HepG2 (cell line): ENCODE measurements around the gene NAE1. TPM values are rescaled to one million over a fixed set of nuclear protein-coding genes. Genes with fewer than 3 reads are reported as not detected.

Experiments
- AGO2 ChIP-seq: fragments of 200-400 bp; formaldehyde crosslinking; optimal IDR thresholded peaks from 2 replicates; pipeline ENCODE3; 2017; ENCODE audit warnings: mild to moderate bottlenecking, low read depth, low read length, moderate library complexity
- ATAD3A ChIP-seq: sonication (generic); formaldehyde crosslinking; IDR thresholded peaks from 2 replicates; pipeline ENCODE4 v1.4.0; 2020; ENCODE audit warnings: missing genetic modification reagents
- CCDC6 ChIP-seq: sonication (generic); formaldehyde crosslinking; IDR thresholded peaks from 2 replicates; pipeline ENCODE4 v1.8.1; 2022; ENCODE audit warnings: mild to moderate bottlenecking, missing genetic modification reagents, moderate library complexity
- HDAC1 ChIP-seq: sonication (generic); formaldehyde crosslinking; IDR thresholded peaks from 2 replicates; pipeline ENCODE4 v1.5.1; 2020; ENCODE audit warnings: mild to moderate bottlenecking, missing genetic modification reagents
- MBD4 ChIP-seq: IDR thresholded peaks from 2 replicates; pipeline ENCODE4 v1.6.1; 2012; ENCODE audit warnings: low read length, inconsistent platforms, borderline replicate concordance
- MYC ChIP-seq: sonication (generic); formaldehyde crosslinking; IDR thresholded peaks from 2 replicates; pipeline ENCODE4 v1.9.0; 2021; ENCODE audit warnings: missing genetic modification reagents, borderline replicate concordance
- NCOA5 ChIP-seq: sonication (generic); formaldehyde crosslinking; IDR thresholded peaks from 2 replicates; pipeline ENCODE4 v1.4.0; 2020; ENCODE audit warnings: missing genetic modification reagents
- RXRB ChIP-seq: IDR thresholded peaks from 2 replicates; pipeline ENCODE4 v1.6.1; 2016; ENCODE audit warnings: borderline replicate concordance, missing genetic modification reagents, missing compliant biosample characterization
- SNAPC2 ChIP-seq: sonication (generic); formaldehyde crosslinking; IDR thresholded peaks from 2 replicates; pipeline ENCODE4 v1.8.1; 2022; ENCODE audit warnings: mild to moderate bottlenecking, missing genetic modification reagents
- TEAD3 ChIP-seq: optimal IDR thresholded peaks from 2 replicates; pipeline ENCODE3; 2016; ENCODE audit warnings: borderline replicate concordance
- U2AF1 ChIP-seq: fragments of 200-400 bp; formaldehyde crosslinking; optimal IDR thresholded peaks from 2 replicates; pipeline ENCODE3; 2017; ENCODE audit warnings: mild to moderate bottlenecking, low read depth, low read length
- ZNF12 ChIP-seq: sonication (generic); formaldehyde crosslinking; IDR thresholded peaks from 2 replicates; pipeline ENCODE4 v1.5.0; 2020; ENCODE audit warnings: missing genetic modification reagents
- ZNF292 ChIP-seq: sonication (generic); formaldehyde crosslinking; IDR thresholded peaks from 2 replicates; pipeline ENCODE4 v1.8.1; 2022; ENCODE audit warnings: mild to moderate bottlenecking, low read depth, missing genetic modification reagents, borderline replicate concordance
- polyA plus RNA-seq, 8 experiments: library from polyadenylated mRNA; depleted of rRNA in 3 of 8; stranded (reverse) in 7 of 8; unstranded in 1 of 8; fragments of >200 nt; fragmentation: Illumina TruSeq in 4 of 8; extraction: Trizol in 4 of 8; gene quantifications; 2 replicates each; pipeline versions ENCODE4 v1.2.1 to v1.2.3, GENCODE V29; 2011 to 2016; ENCODE audit warnings: low read depth in 4 of 8, missing spikeins in 1 of 8, mixed read lengths in 1 of 8; ENCODE audit not compliant: insufficient read depth in 1 of 8
- total RNA-seq, 5 experiments: library from RNA; depleted of rRNA; stranded (reverse); fragments of >200 nt; fragmentation: Illumina TruSeq; extraction: Trizol; gene quantifications; 2 replicates each; pipeline ENCODE4 v1.2.3, GENCODE V29; 2016; ENCODE audit warnings: low read depth in 1 of 5
- TF ChIP-seq, protein P1 (sequence below): IDR thresholded peaks from 2 replicates; pipeline ENCODE4 v1.4.0; 2020; ENCODE audit warnings: mild to moderate bottlenecking, missing genetic modification reagents
- TF ChIP-seq, protein P2 (sequence below): fragments of 450-650 bp; IDR thresholded peaks from 2 replicates; pipeline ENCODE4 v1.6.1; 2017
- TF ChIP-seq, protein P3 (sequence below): sonication (generic); formaldehyde crosslinking; IDR thresholded peaks from 2 replicates; pipeline ENCODE4 v1.4.0; 2020; ENCODE audit warnings: missing genetic modification reagents
- TF ChIP-seq, protein P4 (sequence below): sonication (generic); formaldehyde crosslinking; IDR thresholded peaks from 2 replicates; pipeline ENCODE4 v1.4.0; 2020; ENCODE audit warnings: mild to moderate bottlenecking, missing genetic modification reagents
- TF ChIP-seq, protein P5 (sequence below): sonication (generic); formaldehyde crosslinking; IDR thresholded peaks from 2 replicates; pipeline ENCODE4 v1.9.0; 2021; ENCODE audit warnings: missing genetic modification reagents, mild to moderate bottlenecking, borderline replicate concordance

Gene NAE1
- total and polyA plus RNA-seq, 2 of the 13 experiments (the other 11 are each of a cell fraction or from before 2014, with no cell fraction given), result 95.7 to 206 TPM

DNA sequence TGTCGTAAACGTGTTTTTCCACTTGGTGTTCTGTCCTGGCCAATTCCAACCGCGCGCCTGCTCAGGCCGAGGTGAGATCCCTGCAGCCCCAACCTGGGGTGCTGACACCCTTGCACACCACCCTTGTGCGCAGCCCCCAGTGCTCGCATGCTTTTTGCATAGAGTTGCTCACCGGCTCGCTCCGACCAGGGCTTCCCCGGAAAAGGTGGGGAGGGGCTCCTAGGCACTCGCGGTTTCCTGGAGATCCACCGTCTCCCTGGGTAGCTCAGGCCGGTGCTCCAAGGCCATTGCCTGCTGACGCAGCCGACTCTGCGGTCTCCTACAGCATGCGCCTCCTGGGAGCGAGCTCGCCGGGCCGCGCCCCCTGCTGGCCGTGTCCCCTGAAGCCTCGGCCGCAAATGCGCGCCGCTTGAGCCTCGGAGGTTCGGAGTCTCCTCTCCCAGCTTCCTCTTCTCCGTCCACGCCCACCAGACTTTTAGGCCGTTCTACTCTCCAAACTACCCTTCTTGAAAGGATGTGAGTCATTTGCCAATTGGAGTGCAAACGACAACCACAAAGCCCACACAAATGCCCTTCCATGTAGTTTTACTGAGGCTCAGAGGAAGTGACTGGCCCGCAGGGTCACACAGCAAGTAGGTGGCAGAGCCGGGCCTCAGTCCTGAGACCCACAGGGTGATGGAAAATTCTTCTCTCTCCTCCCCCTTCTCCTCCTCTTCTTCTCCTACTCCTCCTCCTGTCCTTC lies 42.3 kb upstream of the NAE1 start (continued):
- TF ChIP-seq, protein P1, sequence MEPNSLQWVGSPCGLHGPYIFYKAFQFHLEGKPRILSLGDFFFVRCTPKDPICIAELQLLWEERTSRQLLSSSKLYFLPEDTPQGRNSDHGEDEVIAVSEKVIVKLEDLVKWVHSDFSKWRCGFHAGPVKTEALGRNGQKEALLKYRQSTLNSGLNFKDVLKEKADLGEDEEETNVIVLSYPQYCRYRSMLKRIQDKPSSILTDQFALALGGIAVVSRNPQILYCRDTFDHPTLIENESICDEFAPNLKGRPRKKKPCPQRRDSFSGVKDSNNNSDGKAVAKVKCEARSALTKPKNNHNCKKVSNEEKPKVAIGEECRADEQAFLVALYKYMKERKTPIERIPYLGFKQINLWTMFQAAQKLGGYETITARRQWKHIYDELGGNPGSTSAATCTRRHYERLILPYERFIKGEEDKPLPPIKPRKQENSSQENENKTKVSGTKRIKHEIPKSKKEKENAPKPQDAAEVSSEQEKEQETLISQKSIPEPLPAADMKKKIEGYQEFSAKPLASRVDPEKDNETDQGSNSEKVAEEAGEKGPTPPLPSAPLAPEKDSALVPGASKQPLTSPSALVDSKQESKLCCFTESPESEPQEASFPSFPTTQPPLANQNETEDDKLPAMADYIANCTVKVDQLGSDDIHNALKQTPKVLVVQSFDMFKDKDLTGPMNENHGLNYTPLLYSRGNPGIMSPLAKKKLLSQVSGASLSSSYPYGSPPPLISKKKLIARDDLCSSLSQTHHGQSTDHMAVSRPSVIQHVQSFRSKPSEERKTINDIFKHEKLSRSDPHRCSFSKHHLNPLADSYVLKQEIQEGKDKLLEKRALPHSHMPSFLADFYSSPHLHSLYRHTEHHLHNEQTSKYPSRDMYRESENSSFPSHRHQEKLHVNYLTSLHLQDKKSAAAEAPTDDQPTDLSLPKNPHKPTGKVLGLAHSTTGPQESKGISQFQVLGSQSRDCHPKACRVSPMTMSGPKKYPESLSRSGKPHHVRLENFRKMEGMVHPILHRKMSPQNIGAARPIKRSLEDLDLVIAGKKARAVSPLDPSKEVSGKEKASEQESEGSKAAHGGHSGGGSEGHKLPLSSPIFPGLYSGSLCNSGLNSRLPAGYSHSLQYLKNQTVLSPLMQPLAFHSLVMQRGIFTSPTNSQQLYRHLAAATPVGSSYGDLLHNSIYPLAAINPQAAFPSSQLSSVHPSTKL (CRISPR knock-in tag), result peak; percentile 72
- TF ChIP-seq HDAC1 (CRISPR knock-in tag), result peak; percentile 84
- TF ChIP-seq ZNF12 (CRISPR knock-in tag), result peak; percentile 83
- peak; percentile 91; the same call in 1 of the 2 replicates for TF ChIP-seq MYC (CRISPR knock-in tag)
- TF ChIP-seq SNAPC2 (CRISPR knock-in tag), result peak; percentile 80
- no peak for TF ChIP-seq NCOA5 (CRISPR knock-in tag)
- TF ChIP-seq ATAD3A (CRISPR knock-in tag), result no peak
- no peak; the same call in 1 of the 2 replicates for TF ChIP-seq CCDC6 (CRISPR knock-in tag)
- TF ChIP-seq AGO2, result no peak
- TF ChIP-seq, protein P2, sequence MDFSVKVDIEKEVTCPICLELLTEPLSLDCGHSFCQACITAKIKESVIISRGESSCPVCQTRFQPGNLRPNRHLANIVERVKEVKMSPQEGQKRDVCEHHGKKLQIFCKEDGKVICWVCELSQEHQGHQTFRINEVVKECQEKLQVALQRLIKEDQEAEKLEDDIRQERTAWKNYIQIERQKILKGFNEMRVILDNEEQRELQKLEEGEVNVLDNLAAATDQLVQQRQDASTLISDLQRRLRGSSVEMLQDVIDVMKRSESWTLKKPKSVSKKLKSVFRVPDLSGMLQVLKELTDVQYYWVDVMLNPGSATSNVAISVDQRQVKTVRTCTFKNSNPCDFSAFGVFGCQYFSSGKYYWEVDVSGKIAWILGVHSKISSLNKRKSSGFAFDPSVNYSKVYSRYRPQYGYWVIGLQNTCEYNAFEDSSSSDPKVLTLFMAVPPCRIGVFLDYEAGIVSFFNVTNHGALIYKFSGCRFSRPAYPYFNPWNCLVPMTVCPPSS, result no peak
- TF ChIP-seq, protein P3, sequence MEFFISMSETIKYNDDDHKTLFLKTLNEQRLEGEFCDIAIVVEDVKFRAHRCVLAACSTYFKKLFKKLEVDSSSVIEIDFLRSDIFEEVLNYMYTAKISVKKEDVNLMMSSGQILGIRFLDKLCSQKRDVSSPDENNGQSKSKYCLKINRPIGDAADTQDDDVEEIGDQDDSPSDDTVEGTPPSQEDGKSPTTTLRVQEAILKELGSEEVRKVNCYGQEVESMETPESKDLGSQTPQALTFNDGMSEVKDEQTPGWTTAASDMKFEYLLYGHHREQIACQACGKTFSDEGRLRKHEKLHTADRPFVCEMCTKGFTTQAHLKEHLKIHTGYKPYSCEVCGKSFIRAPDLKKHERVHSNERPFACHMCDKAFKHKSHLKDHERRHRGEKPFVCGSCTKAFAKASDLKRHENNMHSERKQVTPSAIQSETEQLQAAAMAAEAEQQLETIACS (CRISPR knock-in tag), result peak; percentile 60
- TF ChIP-seq TEAD3 (CRISPR knock-in tag), result peak; percentile 76
- TF ChIP-seq MBD4, result no peak
- TF ChIP-seq, protein P4, sequence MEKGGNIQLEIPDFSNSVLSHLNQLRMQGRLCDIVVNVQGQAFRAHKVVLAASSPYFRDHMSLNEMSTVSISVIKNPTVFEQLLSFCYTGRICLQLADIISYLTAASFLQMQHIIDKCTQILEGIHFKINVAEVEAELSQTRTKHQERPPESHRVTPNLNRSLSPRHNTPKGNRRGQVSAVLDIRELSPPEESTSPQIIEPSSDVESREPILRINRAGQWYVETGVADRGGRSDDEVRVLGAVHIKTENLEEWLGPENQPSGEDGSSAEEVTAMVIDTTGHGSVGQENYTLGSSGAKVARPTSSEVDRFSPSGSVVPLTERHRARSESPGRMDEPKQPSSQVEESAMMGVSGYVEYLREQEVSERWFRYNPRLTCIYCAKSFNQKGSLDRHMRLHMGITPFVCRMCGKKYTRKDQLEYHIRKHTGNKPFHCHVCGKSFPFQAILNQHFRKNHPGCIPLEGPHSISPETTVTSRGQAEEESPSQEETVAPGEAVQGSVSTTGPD (CRISPR knock-in tag), result no peak
- TF ChIP-seq RXRB (CRISPR knock-in tag), result peak; percentile 58; the same call in 1 of the 2 replicates
- TF ChIP-seq ZNF292 (CRISPR knock-in tag), result peak; percentile 91
- TF ChIP-seq, protein P5, sequence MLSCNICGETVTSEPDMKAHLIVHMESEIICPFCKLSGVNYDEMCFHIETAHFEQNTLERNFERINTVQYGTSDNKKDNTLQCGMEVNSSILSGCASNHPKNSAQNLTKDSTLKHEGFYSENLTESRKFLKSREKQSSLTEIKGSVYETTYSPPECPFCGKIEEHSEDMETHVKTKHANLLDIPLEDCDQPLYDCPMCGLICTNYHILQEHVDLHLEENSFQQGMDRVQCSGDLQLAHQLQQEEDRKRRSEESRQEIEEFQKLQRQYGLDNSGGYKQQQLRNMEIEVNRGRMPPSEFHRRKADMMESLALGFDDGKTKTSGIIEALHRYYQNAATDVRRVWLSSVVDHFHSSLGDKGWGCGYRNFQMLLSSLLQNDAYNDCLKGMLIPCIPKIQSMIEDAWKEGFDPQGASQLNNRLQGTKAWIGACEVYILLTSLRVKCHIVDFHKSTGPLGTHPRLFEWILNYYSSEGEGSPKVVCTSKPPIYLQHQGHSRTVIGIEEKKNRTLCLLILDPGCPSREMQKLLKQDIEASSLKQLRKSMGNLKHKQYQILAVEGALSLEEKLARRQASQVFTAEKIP (CRISPR knock-in tag), result no peak
- no peak for TF ChIP-seq U2AF1
